Activated CD4-positive, alpha-beta memory T cell treated with anti-CD3 and anti-CD28 coated beads, Interleukin-2, amount 10 ng/mL, durations not matched to agents 7 days and 5 days (primary cell): ENCODE data around the gene LRRC14B. TPM values are rescaled to one million over a fixed set of nuclear protein-coding genes. Genes with fewer than 3 reads are reported as not detected.

Experiments used
- CTCF ChIA-PET: fragments of 350-600 bp; sonication (Branson Sonifier 250); formaldehyde crosslinking; loops from one replicate; lab custom pipeline; 2021; ENCODE audit warnings: antibody characterized with exemption, inconsistent platforms; lab: Charles Lee
- POLR2A ChIA-PET: fragments of 350-600 bp; sonication (Branson Sonifier 250); formaldehyde crosslinking; loops from one replicate; lab custom pipeline; 2021; ENCODE audit warnings: antibody characterized with exemption; lab: Charles Lee
- DNase-seq: peaks from one replicate; pipeline ENCODE4 v3.0.0-alpha.2; 2020
- H3K27ac Mint-ChIP-seq: one replicate; pipeline ENCODE4 v1.8.0; 2021; ENCODE audit warnings: mild to moderate bottlenecking, mixed read lengths
- H3K27me3 Mint-ChIP-seq: one replicate; pipeline ENCODE4 v1.8.0; 2021; ENCODE audit warnings: mixed read lengths
- H3K36me3 Mint-ChIP-seq: one replicate; pipeline ENCODE4 v1.8.0; 2021; ENCODE audit warnings: low read depth, mixed read lengths
- H3K4me1 Mint-ChIP-seq: one replicate; pipeline ENCODE4 v1.8.0; 2021; ENCODE audit warnings: mixed read lengths
- H3K4me3 Mint-ChIP-seq: one replicate; pipeline ENCODE4 v1.8.0; 2021; ENCODE audit warnings: mild to moderate bottlenecking, mixed read lengths
- H3K9me3 Mint-ChIP-seq: one replicate; pipeline ENCODE4 v1.8.0; 2021; ENCODE audit warnings: mixed read lengths
- total RNA-seq, 2 experiments: library from RNA; stranded (reverse); gene quantifications; one replicate each; pipeline ENCODE4 v1.2.3, GENCODE V29; 2021

The LRRC14B gene
- total RNA-seq, 2 experiments from 2014 or later, result not detected

DNA sequence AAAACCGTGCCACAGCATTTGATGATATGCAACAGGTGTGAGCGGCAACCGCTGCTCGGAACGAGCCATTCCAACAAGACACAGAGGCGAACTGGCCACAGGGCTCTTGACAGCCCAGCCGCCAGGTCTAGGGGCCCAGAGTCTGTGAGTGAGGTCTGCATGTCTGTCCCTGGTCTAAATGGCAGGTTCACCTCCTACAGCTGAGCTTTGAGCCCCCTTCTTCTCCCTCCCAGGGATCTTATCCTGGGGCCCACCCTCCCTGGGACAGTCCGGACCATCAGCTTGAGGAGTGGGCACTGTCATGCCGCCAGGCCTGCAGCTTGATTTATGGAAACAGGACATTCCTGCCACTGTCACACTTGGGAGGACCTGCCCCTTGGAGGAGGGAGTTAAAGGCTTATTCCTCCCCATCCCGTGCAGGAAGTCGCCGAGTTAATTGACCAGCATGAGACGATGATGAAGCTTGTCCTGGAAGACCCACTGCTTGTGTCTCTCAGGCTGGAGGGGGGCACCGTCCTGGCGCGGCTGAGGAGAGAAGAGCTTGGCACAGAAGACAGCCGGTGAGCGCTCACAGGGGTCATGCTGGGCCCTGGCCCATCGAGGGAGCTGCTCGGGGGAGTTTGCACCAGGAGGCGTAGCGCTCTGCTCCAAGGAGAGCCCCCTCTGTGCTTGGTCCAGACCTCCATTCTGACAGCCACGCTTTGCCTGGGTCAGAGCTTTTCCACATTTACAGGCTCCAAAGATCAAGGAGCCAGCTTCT is 35.5 kb upstream of the LRRC14B start:
- H3K27me3 Mint-ChIP-seq, result no peaks in the 10 kb centered on the region
- no peak overlapping the region for H3K4me3 Mint-ChIP-seq
- POLR2A ChIA-PET, result no interaction called here
- H3K9me3 Mint-ChIP-seq, result no peaks in the 10 kb centered on the region
- DNase-seq, result no peak
- H3K4me1 Mint-ChIP-seq, result no peaks in the 10 kb centered on the region
- CTCF ChIA-PET, result no interaction called here
- no peak overlapping the region for H3K27ac Mint-ChIP-seq
- no peaks in the 10 kb centered on the region for H3K36me3 Mint-ChIP-seq

DNA sequence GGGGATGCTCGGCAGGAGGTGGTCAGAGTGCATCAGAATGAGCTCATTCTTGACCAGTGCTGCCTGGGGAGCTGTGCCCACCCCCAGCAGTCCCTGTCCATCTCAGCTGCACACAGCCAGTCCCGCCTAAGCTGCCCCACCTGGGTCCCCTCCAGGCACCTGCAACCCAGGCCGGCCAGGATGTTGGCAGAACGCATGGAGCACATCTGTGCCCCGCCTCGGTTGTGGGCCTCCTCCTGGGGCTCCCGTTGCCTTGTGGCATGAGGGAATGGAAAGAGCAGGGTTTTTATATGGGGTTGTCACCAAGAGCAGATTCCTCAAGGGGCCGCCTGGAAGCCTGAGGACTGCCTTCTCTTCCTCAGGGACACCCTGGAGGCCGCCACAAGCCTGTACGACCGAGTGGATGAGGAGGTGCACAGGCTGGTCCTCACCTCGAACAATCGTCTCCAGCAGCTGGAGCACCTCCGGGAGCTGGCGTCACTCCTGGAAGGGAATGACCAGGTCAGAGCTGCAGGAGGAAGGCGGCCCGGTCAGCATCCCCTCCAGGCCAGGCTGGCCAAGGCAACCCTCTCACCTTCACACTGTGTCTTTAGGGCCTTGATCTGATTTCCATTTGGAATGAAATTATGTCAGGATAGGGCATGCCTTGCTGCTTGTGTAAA is 34.8 kb upstream of the LRRC14B start:
- Mint-ChIP-seq H3K27me3 (no peaks in the 10 kb centered on the region), H3K9me3 (no peaks in the 10 kb centered on the region), H3K27ac (no peak overlapping the region), H3K4me3 (no peak overlapping the region), H3K4me1 (no peaks in the 10 kb centered on the region), H3K36me3 (no peaks in the 10 kb centered on the region)
- ChIA-PET POLR2A (no interaction called here), CTCF (no interaction called here)
- DNase-seq, result peak; percentile 12

DNA sequence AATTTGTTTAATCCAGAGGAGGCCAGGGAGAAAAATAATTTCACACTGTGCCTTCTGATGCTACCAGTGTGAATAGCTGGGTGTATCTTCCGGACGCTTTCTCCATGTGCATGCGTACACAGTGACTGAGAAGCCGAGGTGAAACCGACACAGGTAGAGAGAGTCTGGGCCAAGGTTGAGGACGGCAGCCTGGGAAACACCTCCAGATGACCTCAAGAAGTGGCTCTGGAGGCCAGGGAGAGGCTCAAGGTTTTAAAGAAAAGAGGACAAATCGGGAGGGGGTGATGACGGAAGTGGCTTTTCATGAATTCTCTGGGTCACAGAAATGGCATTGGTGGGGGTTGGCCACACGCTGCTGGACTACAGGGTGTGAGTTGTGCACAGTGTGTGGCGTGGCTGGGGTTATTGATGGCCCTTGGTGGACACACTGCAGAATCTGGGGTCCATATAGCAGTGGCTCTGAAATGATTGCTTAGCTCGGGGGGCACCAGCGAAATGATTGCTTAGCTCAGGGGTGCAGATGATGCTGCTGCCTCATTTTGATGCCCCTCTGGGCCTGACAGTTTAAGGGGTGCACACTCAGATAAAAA is 34.1 kb upstream of the LRRC14B start:
- Mint-ChIP-seq H3K27me3 (no peaks in the 10 kb centered on the region), H3K36me3 (no peaks in the 10 kb centered on the region), H3K4me1 (no peaks in the 10 kb centered on the region), H3K9me3 (no peaks in the 10 kb centered on the region), H3K4me3 (no peak overlapping the region), H3K27ac (no peak overlapping the region)
- ChIA-PET CTCF (no interaction called here), POLR2A (no interaction called here)
- DNase-seq, result peak; percentile 9

DNA sequence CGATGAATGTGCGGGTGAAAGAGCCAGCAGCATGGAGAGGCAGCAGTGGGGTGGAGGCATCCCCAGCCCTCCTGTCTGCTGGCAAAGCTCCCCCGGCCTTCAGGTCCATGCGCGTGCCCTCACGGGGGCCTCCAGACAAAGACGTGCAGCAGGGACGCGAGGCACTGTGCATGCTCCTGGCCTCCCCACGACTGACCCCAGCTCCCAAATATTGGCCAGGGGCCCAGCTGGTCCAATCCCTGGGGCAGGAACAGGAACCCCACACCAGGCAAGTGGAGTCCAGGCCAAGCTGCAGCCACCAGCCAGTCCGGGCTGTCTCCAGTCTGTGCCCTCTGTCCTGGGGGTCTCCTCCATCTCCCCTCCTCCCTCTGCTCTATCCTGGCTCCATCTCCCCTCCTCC is 33.5 kb upstream of the LRRC14B start:
- Mint-ChIP-seq H3K27me3 (no peaks in the 10 kb centered on the region), H3K4me1 (no peaks in the 10 kb centered on the region), H3K27ac (no peak overlapping the region), H3K9me3 (no peaks in the 10 kb centered on the region), H3K4me3 (no peak overlapping the region), H3K36me3 (no peaks in the 10 kb centered on the region)
- POLR2A ChIA-PET, result no interaction called here
- CTCF ChIA-PET, result no interaction called here
- DNase-seq, result no peak

DNA sequence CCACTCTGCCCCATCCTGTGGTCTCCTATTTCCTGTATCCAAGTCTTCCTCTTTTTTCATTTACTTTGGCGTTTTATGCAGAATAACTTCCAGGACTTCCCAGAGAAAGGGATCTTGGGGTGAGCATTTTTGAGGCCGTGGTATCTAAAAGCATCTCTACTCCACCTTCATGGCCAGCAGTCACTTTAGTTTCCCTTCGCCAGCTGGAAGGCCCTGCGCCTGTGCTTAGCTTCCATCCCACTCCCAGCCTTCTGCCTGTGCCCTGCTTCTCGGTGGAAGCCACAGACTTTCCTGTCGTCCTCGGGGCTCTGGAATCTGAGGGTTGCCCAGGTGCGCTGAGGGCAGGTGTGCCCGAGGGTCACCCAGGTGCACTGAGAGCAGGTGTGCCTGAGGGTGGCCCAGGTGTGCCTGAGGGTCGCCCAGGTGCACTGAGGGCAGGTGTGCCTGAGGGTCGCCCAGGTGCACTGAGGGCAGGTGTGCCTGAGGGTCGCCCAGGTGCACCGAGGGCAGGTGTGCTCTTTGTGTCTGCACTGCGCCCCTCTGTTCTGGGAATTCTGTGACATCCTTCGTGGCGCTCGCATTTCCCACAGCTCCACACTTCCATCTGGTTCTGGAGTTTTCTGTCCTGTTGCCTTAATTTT is 32.4 kb upstream of the LRRC14B start:
- no peaks in the 10 kb centered on the region for H3K36me3 Mint-ChIP-seq
- no peak overlapping the region for H3K4me3 Mint-ChIP-seq
- ChIA-PET CTCF (no interaction called here), POLR2A (no interaction called here)
- H3K4me1 Mint-ChIP-seq, result no peaks in the 10 kb centered on the region
- no peak overlapping the region for H3K27ac Mint-ChIP-seq
- DNase-seq, result no peak
- no peaks in the 10 kb centered on the region for H3K9me3 Mint-ChIP-seq
- H3K27me3 Mint-ChIP-seq, result no peaks in the 10 kb centered on the region

DNA sequence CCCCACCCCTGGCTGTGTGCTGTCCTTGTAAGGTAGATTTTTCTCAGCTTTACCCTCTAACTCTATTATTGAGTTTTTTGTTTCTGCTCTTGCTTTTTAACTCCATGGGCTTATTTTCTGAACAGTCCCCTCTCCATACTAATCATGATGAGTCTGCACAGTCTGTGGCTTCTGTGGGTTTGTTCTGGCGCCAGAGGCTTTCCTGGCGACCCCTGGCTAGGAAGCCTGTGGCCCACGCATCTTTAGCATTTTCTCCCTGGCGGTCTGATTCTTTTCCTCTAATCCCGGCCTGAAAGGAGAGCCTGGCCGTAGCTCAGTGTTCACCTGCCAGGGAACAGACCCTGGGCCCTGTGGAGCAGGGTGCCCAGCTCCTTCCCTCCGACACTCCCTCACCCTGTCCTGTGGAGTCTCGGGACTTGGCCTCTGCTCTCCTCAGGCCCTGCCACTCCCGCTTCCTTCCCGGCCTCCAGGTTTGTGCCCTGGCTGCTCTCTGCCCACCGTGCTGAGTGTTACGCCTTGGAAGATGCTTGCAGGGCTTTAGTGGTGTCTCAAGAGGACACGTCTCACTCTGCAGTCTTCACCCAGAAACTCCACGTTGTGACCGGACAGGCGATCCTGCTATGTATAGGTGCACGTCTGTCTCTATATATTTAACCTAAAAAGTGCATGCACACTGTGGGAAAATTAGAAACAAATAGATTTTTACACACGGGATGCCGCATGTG is 31.7 kb upstream of the LRRC14B start:
- POLR2A ChIA-PET, result no interaction called here
- DNase-seq, result no peak
- no peaks in the 10 kb centered on the region for H3K36me3 Mint-ChIP-seq
- CTCF ChIA-PET, result no interaction called here
- H3K27ac Mint-ChIP-seq, result no peak overlapping the region
- no peaks in the 10 kb centered on the region for H3K9me3 Mint-ChIP-seq
- H3K4me1 Mint-ChIP-seq, result no peaks in the 10 kb centered on the region
- no peaks in the 10 kb centered on the region for H3K27me3 Mint-ChIP-seq
- no peak overlapping the region for H3K4me3 Mint-ChIP-seq

DNA sequence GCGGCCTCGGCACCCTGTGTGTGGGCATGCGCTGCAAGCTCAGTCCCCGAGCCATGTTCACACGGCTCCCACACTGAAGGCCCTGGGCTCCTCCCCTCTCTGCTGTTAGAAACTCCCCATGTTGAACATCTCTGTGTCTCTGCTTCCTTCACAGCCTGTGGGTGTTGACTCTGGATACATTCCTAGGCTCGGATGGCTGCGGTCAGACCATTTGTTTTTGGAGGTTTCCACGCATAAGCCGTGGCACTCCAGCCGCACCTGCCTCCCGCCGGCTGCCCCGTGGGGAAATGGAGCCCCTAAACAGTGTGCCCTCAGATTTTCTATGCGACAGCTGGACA is 31.2 kb upstream of the LRRC14B start:
- Mint-ChIP-seq H3K27me3 (no peaks in the 10 kb centered on the region), H3K9me3 (no peaks in the 10 kb centered on the region), H3K4me3 (no peak overlapping the region), H3K36me3 (no peaks in the 10 kb centered on the region), H3K27ac (no peak overlapping the region), H3K4me1 (no peaks in the 10 kb centered on the region)
- CTCF ChIA-PET, result no interaction called here
- no peak for DNase-seq
- POLR2A ChIA-PET, result no interaction called here

DNA sequence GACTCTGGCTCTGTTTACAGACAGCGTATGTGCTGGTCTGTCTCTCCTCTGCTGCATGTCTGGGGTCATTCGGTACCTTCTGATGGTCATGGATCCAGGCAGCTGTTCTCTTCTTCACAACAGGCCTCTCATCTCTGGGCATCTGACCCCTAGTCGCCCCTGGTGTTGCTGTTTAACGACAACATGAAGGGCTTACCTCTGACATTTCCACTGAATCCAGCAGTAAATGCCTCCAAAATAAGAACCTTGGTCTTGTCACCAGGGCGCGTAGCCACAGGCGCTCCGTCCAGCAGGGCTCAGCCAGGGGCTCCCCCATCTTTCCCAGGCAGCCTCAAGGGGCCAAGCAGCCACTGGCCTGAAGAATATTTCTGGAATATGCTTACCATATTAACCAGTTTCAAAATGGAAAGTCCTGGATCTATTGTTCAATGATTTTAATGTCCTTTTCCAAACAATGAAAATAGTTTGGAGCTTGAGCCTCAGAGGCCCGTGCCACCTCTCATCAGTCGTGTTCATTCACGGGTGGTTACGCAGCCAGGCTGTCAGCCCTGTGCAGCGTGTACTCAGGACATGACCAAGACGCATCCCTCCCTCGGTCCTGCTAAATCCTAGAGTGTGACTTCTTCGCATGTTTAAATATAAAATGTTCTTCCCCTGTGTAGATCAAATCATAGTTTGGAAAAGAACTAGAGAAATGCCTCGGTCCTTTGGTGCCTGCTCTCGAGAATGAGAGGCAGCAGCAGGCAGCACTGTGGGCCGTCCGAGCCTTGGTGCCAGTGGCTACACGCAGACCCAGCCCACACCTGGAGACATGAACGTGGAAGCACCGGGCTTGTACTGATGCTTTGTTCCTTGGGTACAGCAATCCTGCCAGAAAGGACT is 30.1 kb upstream of the LRRC14B start:
- Mint-ChIP-seq H3K4me1 (no peaks in the 10 kb centered on the region), H3K27me3 (no peaks in the 10 kb centered on the region), H3K27ac (no peak overlapping the region), H3K4me3 (no peak overlapping the region), H3K36me3 (no peaks in the 10 kb centered on the region), H3K9me3 (no peaks in the 10 kb centered on the region)
- ChIA-PET POLR2A (no interaction called here), CTCF (no interaction called here)
- no peak for DNase-seq

DNA sequence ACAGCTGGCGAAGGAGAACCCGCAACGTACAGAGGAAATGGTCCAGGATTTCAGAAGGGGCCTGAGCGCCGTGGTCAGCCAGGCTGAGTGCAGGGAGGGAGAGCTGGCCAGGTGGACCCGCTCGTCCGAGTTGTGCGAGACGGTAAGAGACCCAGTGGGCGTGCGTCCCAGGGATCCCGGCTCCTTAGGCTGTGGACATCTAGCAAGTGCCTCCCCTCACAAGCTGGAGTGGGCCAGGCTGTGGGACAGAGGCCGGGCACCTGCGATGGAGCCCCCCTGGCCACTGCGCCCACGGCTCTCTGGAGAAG is 29.5 kb upstream of the LRRC14B start:
- Mint-ChIP-seq H3K9me3 (no peaks in the 10 kb centered on the region), H3K4me3 (no peak overlapping the region), H3K27me3 (no peaks in the 10 kb centered on the region), H3K4me1 (no peaks in the 10 kb centered on the region), H3K27ac (no peak overlapping the region), H3K36me3 (no peaks in the 10 kb centered on the region)
- ChIA-PET CTCF (no interaction called here), POLR2A (no interaction called here)
- no peak for DNase-seq

DNA sequence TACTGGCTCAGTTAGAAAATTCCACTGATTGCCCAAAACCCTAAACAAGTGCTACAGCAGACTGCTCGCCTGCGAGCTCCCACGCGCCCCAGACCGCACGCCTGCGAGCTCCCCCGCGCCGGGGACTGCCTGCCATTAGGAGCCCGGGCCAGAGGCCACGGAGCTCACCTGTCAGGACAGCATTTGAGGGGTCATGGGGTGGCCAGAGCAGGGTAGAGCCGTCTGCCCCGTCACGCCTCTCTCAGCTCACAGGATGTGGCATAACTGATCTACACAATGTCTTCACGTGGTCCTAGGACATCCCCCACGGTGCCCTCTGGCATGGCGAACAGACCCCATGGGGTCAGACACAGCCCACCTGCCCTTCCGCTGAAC is 29.1 kb upstream of the LRRC14B start:
- H3K27me3 Mint-ChIP-seq, result no peaks in the 10 kb centered on the region
- ChIA-PET CTCF (no interaction called here), POLR2A (no interaction called here)
- H3K4me3 Mint-ChIP-seq, result no peak overlapping the region
- no peak overlapping the region for H3K27ac Mint-ChIP-seq
- no peaks in the 10 kb centered on the region for H3K9me3 Mint-ChIP-seq
- H3K36me3 Mint-ChIP-seq, result no peaks in the 10 kb centered on the region
- no peaks in the 10 kb centered on the region for H3K4me1 Mint-ChIP-seq
- no peak for DNase-seq

DNA sequence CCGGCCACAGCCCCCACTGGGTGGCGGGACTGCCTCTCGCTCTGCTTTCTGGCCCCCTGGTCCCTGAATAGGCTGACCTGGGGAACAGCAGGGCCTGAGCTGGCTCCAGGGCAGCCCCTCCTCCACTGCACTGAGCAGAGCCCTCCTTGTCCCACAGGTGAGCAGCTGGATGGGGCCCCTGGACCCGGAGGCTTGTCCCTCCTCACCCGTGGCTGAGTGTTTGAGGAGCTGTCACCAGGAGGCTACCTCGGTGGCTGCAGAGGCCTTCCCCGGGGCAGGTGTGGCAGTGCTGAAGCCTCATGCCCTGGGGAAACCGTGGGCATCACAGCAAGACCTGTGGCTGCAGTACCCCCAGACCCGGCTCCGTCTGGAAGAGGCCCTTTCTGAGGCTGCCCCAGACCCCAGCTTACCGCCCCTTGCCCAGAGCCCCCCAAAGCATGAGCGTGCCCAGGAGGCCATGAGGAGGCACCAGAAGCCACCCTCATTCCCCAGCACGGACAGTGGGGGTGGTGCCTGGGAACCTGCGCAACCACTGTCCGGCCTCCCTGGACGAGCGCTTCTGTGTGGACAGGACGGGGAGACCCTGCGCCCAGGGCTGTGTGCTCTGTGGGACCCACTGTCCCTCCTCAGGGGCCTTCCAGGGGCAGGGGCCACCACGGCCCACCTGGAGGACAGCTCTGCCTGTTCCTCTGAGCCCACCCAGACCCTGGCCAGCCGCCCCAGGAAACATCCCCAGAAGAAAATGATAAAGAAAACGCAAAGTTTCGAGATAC is 28.5 kb upstream of the LRRC14B start:
- Mint-ChIP-seq H3K27ac (no peak overlapping the region), H3K4me1 (no peaks in the 10 kb centered on the region), H3K36me3 (no peaks in the 10 kb centered on the region), H3K9me3 (no peaks in the 10 kb centered on the region), H3K4me3 (no peak overlapping the region), H3K27me3 (no peaks in the 10 kb centered on the region)
- POLR2A ChIA-PET, result no interaction called here
- DNase-seq, result no peak
- CTCF ChIA-PET, result no interaction called here

DNA sequence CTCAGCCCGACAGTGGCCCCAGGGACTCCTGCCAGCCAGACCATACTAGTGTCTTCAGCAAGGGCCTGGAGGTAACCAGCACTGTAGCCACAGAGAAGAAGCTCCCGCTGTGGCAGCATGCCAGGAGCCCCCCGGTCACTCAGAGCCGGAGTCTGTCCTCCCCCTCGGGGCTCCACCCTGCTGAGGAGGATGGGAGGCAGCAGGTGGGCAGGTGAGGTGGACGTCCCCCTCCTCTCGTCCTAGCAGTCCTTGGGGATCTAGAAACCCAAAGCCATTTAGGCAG is 28.0 kb upstream of the LRRC14B start:
- POLR2A ChIA-PET, result no interaction called here
- no peaks in the 10 kb centered on the region for H3K4me1 Mint-ChIP-seq
- no peaks in the 10 kb centered on the region for H3K27me3 Mint-ChIP-seq
- CTCF ChIA-PET, result no interaction called here
- DNase-seq, result no peak
- no peak overlapping the region for H3K27ac Mint-ChIP-seq
- no peaks in the 10 kb centered on the region for H3K9me3 Mint-ChIP-seq
- no peak overlapping the region for H3K4me3 Mint-ChIP-seq
- H3K36me3 Mint-ChIP-seq, result no peaks in the 10 kb centered on the region
